GM12875 (cell line): ENCODE data around the gene SARS1.

Source experiments
- H3K4me3 ChIP-seq: one replicate; pipeline ENCODE4 v1.5.1; 2011; ENCODE audit warnings: low read depth, low read length, control low read depth
- CTCF ChIP-seq: IDR thresholded peaks from 2 replicates; pipeline ENCODE4 v1.5.1; 2011; ENCODE audit warnings: low read depth, mild to moderate bottlenecking, control low read depth, inconsistent platforms, low read length, moderate library complexity, borderline replicate concordance; ENCODE audit not compliant: insufficient read depth

The SARS1 gene

GRCh38 chr1:109265016-109265415, 51.3 kb downstream of the SARS1 start:
- no peak for TF ChIP-seq CTCF
- H3K4me3 ChIP-seq, result no peak overlapping the region

- TF ChIP-seq CTCF, result no peak
- no peak overlapping the region for H3K4me3 ChIP-seq
Observed at GRCh38 chr1:109265741-109266330, 52.1 kb downstream of the SARS1 start.

GRCh38 chr1:109266965-109267364, 53.2 kb downstream of the SARS1 start:
- no peak for TF ChIP-seq CTCF

GRCh38 chr1:109267743-109268300, 54.1 kb downstream of the SARS1 start:
- no peak for TF ChIP-seq CTCF
- no peak overlapping the region for H3K4me3 ChIP-seq

More at GRCh38 chr1:109266965-109267364, 53.2 kb downstream of the SARS1 start:
- no peak overlapping the region for H3K4me3 ChIP-seq

- no peak for TF ChIP-seq CTCF
- H3K4me3 ChIP-seq, result no peak overlapping the region
Observed at GRCh38 chr1:109268431-109269211, 54.9 kb downstream of the SARS1 start.

GRCh38 chr1:109269212-109269980, 55.7 kb downstream of the SARS1 start:
- no peak overlapping the region for H3K4me3 ChIP-seq
- no peak for TF ChIP-seq CTCF
